B cell (primary cell): ENCODE results near the gene ADGRD1.

Source experiments
- EZH2 ChIP-seq: IDR thresholded peaks from 2 replicates; pipeline ENCODE4 v1.6.1; 2012; ENCODE audit warnings: borderline replicate concordance, low read depth, mild to moderate bottlenecking, moderate library complexity, low read length; ENCODE audit not compliant: insufficient read depth, poor library complexity, severe bottlenecking
- TF ChIP-seq, protein P1 (sequence below): fragments of 200-600 bp; IDR thresholded peaks from one replicate; pipeline ENCODE4 v1.8.0; 2022; ENCODE audit warnings: antibody characterized with exemption, mild to moderate bottlenecking

DNA sequence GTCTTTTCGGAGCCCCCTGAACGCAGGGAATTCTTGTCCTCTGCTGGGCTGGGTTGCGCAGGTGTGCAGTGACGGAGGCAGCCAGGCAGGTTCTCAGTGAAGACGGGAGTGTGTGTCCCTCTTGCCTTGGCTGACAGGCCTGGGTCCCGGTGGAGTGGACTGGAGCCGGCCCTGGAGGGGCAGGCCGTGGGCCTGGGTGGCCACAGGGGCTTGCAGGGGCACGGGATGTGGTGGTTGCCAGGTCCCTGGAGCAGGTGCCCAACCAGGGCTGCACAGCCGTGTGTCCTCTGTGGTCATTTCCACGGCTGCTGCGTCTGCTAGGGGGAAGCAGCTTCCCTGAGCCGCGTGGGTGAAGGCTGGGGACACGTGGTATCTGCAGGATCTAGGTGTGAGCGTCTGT is 79.8 kb downstream of the ADGRD1 start:
- TF ChIP-seq, protein P1, sequence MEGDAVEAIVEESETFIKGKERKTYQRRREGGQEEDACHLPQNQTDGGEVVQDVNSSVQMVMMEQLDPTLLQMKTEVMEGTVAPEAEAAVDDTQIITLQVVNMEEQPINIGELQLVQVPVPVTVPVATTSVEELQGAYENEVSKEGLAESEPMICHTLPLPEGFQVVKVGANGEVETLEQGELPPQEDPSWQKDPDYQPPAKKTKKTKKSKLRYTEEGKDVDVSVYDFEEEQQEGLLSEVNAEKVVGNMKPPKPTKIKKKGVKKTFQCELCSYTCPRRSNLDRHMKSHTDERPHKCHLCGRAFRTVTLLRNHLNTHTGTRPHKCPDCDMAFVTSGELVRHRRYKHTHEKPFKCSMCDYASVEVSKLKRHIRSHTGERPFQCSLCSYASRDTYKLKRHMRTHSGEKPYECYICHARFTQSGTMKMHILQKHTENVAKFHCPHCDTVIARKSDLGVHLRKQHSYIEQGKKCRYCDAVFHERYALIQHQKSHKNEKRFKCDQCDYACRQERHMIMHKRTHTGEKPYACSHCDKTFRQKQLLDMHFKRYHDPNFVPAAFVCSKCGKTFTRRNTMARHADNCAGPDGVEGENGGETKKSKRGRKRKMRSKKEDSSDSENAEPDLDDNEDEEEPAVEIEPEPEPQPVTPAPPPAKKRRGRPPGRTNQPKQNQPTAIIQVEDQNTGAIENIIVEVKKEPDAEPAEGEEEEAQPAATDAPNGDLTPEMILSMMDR, result no peak
- no peak for TF ChIP-seq EZH2
